Measurements from ENCODE around the gene DLG2.

Gene DLG2

DNA sequence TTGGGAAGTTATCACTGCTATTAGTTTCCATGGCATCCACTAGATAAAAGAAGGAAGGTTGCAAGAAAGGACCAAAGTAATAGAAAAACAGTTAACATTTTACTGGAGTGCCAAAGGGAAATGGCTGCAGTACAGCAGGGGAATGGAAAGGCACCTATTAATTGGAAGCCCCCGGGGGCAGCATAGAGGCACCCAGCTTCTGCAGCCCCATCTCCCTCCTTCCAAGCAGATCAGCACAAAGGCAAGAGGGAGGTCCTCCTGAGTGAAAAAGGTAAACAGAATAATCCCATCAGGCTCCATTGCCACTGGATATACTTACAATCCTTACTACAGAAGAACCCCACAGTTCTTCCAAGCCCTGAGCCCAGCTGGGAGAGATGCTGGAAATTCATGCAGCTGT lies 887.1 kb downstream of the DLG2 start:
- H3K4me1 Mint-ChIP-seq = no peaks in the 10 kb centered on the region
- no peak overlapping the region for H3K4me3 Mint-ChIP-seq
- peaks cover 6% of the 10 kb centered on the region for H3K9me3 Mint-ChIP-seq
- H3K36me3 Mint-ChIP-seq = no peaks in the 10 kb centered on the region
- ATAC-seq (ENCODE audit: low read depth) (no peak), DNase-seq (ENCODE audit: low spot score in 2 of 2) (no peak)
- no peak overlapping the region for H3K27ac Mint-ChIP-seq
- peaks cover 10% of the 10 kb centered on the region for H3K27me3 Mint-ChIP-seq

DNA sequence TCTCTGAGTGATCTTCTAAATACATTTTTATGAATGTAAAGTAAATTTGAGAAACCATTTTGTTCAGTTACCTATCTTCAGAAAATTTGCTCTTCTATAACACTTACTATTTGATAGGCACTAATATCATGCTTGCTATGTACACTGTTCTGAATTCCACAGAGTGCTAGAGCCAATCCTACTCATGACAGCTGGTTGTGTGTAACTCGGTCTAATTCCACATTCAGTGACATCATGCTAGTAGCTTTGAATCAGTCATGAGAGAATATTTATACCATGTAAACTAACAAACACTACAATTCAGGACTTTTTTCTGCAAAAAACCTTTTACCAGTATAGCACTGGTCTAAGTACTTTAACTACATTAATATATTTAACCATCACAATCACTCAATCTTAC lies 902.9 kb downstream of the DLG2 start:
- Mint-ChIP-seq H3K4me1 (peaks cover 9% of the 10 kb centered on the region), H3K27me3 (peaks cover 10% of the 10 kb centered on the region), H3K36me3 (no peaks in the 10 kb centered on the region), H3K27ac (no peak overlapping the region), H3K9me3 (no peaks in the 10 kb centered on the region), H3K4me3 (no peak overlapping the region)
- DNase-seq (ENCODE audit: low spot score in 2 of 2) = no peak
- ATAC-seq (ENCODE audit: low read depth) = no peak

DNA sequence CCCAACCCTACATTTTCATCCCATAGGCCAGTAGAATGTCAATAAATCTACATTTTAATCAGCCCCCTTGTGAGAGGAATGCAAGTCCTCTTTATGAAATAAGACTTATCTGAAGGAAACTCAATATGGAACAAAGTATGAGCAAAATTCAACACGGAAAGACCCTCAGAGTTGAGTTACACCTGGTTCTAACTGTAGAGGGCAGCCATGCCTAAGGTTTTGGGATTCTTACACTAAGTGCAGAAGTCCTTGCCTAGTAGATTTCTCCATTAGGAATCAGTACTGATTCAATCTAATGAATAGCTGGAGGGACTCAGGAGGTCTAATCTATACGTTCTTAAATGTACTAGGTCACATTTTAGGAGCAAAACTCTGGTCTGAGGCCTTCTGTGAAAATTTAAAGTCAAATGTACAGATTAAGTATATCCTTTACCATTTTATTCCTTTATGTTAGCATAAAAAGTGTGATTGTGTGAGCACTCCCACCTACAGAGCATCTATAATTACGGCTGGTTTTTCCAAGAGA lies 904.5 kb downstream of the DLG2 start:
- Mint-ChIP-seq H3K9me3 (no peaks in the 10 kb centered on the region), H3K27ac (no peak overlapping the region), H3K4me1 (peaks cover 9% of the 10 kb centered on the region), H3K4me3 (no peak overlapping the region), H3K36me3 (no peaks in the 10 kb centered on the region), H3K27me3 (peaks cover 13% of the 10 kb centered on the region)
- ATAC-seq (ENCODE audit: low read depth) (no peak), DNase-seq (ENCODE audit: low spot score in 2 of 2) (no peak)

DNA sequence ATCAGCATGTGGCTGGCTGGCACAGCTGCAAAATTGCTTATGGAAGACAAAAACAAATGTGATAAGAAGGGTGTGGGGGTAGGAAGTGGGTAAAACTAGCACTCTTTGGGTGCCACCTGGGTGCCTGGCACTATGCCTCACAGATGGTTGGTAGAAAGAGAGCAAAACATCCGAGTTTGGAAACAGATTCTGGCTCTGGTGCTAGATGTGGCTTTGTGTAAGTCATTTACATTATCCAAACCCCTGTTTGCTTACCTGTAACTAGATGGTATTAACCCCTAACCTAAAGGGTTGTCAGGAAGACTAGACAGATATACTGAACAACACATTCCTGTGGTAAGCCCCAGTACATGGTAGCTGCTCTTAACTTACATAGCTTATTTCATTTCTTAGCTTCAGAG lies 905.6 kb downstream of the DLG2 start:
- ATAC-seq (ENCODE audit: low read depth) (peak; percentile 52), DNase-seq (ENCODE audit: low spot score in 2 of 2) (no peak)
- Mint-ChIP-seq H3K4me3 (no peak overlapping the region), H3K27ac (no peak overlapping the region), H3K36me3 (no peaks in the 10 kb centered on the region), H3K4me1 (peaks cover 9% of the 10 kb centered on the region), H3K9me3 (no peaks in the 10 kb centered on the region), H3K27me3 (peaks cover 13% of the 10 kb centered on the region)

DNA sequence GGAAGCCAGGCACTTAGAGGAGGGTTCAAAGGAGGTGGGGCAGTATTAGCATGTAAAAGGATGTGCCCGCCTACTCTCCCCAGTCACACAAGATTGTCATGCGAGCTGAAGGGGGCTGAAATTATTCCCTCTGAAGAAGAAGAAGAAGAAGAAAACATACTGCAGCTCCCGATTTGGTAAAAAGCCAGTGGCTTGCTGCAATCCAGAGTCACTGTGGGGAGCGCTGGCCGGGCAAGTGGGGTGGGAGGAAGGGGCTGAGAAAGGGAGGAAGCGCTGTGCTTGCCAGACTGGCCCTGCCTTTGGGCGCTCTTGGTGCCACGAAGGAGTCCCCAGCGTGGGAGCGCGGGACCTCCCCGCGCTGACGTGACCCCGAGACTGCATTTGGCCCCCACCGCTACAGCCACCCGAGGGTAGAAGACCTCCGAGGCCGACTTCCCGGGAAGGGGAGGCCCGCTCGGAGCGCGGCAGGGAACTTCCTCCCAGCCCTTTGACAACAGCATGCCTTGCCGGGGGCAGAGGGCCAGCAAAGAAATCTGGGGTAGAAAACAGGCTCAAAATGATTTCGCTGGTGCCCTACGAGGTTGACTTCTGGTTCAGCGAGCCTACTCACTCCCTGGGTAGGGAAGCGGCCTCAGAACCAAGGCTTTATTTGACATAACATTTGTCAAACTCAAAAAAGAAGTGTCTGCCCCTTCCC lies 906.3 kb downstream of the DLG2 start:
- ATAC-seq (ENCODE audit: low read depth) (peak; percentile 55), DNase-seq (ENCODE audit: low spot score in 2 of 2) (no peak)
- H3K4me3 Mint-ChIP-seq = peak overlapping the region; percentile 76
- no peak overlapping the region for H3K27ac Mint-ChIP-seq
- H3K36me3 Mint-ChIP-seq = no peaks in the 10 kb centered on the region
- H3K9me3 Mint-ChIP-seq = no peaks in the 10 kb centered on the region
- H3K27me3 Mint-ChIP-seq = peaks cover 13% of the 10 kb centered on the region
- H3K4me1 Mint-ChIP-seq = peaks cover 9% of the 10 kb centered on the region

DNA sequence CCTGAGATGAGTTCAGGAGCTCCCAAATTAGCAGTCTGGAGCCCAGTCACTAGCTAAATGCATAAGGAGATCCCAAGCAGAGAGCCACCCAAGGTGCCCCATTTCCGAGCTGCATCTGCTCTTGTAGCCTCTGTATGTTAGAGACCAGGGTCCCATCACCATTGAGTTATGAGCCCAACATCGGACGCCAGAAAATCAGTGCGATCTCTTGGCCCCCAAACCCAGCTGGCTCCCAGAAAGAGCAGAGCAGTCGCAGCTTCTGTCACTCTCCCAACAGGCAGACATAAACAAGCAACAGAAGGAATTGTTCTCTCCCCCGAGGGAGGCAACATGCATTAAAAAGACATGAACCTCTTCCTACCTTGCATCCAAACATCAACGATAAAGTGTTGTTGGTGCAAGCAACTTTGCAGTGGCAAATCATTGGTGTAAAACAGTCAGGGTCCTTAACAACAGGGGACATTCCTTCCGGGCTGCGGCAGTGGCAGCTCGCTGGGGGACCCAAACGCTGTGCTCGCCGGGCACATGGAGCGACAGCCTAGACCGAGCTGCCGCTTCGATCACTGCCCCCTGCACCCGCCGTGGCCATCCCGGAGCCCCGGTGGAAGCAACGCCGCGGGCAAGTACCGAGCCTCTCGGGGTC lies 907.1 kb downstream of the DLG2 start:
- no peak for ATAC-seq (ENCODE audit: low read depth)

DNA sequence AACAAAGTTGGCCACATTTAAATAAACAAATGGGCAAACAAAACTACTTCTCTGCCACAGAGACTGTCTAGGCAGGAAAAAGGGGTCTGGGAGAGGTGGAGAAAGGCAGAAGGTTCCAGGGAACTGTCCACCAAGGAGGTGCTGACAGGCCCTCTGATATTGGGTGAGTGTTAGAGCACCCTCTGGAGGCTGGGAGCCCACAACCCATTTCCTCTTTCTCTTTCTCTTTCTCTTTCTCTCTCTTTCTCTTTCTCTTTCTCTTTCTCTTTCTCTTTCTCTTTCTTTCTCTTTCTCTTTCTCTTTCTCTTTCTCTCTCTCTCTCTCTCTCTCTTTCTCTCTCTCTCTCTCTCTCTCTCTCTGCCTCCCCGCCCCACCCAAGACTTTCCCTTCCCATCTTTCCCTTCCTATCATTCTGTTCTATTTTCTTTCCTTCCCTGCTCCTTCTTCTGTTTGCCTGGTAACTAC lies 912.8 kb downstream of the DLG2 start:
- Mint-ChIP-seq H3K9me3 (peaks cover 6% of the 10 kb centered on the region), H3K36me3 (peaks cover 5% of the 10 kb centered on the region), H3K4me1 (peaks cover 5% of the 10 kb centered on the region), H3K4me3 (no peak overlapping the region), H3K27ac (peak overlapping the region; percentile 99), H3K27me3 (peaks cover 5% of the 10 kb centered on the region)
- DNase-seq (ENCODE audit: low spot score in 2 of 2) (peak in 1 of 2 donors; percentile 18), ATAC-seq (ENCODE audit: low read depth) (peak; percentile 72)

More for the DNA sequence above, 907.1 kb downstream of the DLG2 start:
- no peak for DNase-seq (ENCODE audit: low spot score in 2 of 2)
- Mint-ChIP-seq H3K27ac (no peak overlapping the region), H3K4me3 (peak overlapping the region; percentile 76), H3K36me3 (no peaks in the 10 kb centered on the region), H3K9me3 (peaks cover 1% of the 10 kb centered on the region), H3K4me1 (peaks cover 9% of the 10 kb centered on the region), H3K27me3 (peaks cover 13% of the 10 kb centered on the region)

DNA sequence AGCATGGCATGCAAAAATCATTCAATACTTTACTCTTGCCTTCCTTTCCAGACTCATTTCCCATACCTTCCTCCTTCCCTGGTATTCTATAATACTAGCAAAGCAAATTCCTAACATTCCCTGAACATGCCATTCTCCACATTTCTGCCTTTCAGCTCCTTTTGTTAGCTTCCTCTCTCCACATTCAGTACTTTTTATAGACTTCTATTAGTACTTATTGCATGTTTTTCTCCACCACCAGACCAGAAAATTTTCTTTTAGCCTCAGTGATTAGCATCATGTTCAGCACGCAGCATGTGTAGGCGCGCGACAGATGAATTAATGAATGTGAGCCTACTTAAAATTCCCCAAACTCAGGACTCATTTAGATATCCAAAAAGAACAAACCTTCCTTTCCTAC lies 935.3 kb downstream of the DLG2 start:
- Mint-ChIP-seq H3K36me3 (no peaks in the 10 kb centered on the region), H3K4me1 (no peaks in the 10 kb centered on the region), H3K9me3 (no peaks in the 10 kb centered on the region), H3K4me3 (no peak overlapping the region), H3K27ac (no peak overlapping the region), H3K27me3 (peaks cover 3% of the 10 kb centered on the region)
- no peak for ATAC-seq (ENCODE audit: low read depth)
- DNase-seq (ENCODE audit: low spot score in 2 of 2) = no peak

DNA sequence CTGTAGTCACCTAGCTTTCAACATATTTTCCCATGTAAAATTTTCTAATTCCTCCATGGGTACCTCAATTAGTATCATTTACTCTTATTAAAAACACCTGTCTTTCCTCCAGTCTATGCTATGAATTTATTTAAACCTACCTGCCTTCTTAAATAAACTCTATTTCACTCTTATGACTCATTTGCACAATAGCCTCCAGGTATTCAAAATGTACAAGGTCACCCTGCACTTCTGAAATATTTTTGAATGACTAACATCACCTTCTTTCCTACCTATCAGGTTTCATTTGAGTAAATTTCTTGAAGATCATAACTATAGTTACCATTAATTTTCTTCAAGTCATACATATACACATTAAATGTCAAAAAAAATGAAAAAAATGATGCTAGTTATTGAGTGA lies 939.7 kb downstream of the DLG2 start:
- Mint-ChIP-seq H3K27ac (no peak overlapping the region), H3K9me3 (no peaks in the 10 kb centered on the region), H3K4me1 (no peaks in the 10 kb centered on the region), H3K36me3 (no peaks in the 10 kb centered on the region), H3K27me3 (no peaks in the 10 kb centered on the region), H3K4me3 (no peak overlapping the region)
- no peak for ATAC-seq (ENCODE audit: low read depth)
- DNase-seq (ENCODE audit: low spot score in 2 of 2) = no peak

DNA sequence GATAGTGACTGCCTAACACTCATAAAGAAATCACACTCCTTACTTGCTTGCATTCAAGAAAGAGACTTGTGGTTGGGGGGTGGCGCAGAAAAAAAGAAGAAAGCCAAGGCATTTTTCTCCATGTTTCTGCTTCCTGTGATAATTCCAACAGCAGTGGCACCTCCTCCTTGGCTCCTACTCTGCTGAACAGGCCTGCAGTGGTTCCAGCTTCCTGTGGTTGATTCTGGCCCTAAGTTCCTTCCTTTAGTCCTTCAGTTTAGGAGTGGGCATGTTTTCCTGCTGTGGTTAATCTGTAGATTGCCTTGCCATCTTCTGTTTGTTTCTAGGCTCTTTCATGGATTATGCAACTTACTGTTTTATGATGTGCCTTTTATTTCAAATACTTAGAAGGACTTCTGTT lies 940.4 kb downstream of the DLG2 start:
- H3K27me3 Mint-ChIP-seq = no peaks in the 10 kb centered on the region
- DNase-seq (ENCODE audit: low spot score in 2 of 2) (no peak), ATAC-seq (ENCODE audit: low read depth) (no peak)
- no peak overlapping the region for H3K4me3 Mint-ChIP-seq
- H3K9me3 Mint-ChIP-seq = no peaks in the 10 kb centered on the region
- no peak overlapping the region for H3K27ac Mint-ChIP-seq
- H3K4me1 Mint-ChIP-seq = no peaks in the 10 kb centered on the region
- no peaks in the 10 kb centered on the region for H3K36me3 Mint-ChIP-seq

DNA sequence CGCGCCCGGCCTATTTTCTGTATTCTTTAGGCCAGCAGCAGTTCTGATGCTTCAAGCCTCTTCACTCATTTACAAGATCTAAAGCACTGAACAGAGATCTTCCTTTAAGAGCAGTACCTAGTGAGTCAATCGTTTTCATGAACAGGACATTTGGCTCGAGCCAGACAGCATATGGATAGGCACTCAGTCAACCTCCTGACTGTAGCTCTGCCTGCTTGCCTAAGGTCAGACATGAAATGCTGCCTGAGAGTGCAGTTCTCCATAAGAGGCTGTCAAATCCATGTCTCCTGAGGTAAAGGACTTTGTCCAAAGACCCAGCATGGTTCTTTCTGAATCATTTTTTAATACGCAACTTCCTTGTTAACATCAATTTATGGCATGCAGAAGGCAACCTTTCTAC lies 941.2 kb downstream of the DLG2 start:
- H3K27ac Mint-ChIP-seq = no peak overlapping the region
- ATAC-seq (ENCODE audit: low read depth) = no peak

DNA sequence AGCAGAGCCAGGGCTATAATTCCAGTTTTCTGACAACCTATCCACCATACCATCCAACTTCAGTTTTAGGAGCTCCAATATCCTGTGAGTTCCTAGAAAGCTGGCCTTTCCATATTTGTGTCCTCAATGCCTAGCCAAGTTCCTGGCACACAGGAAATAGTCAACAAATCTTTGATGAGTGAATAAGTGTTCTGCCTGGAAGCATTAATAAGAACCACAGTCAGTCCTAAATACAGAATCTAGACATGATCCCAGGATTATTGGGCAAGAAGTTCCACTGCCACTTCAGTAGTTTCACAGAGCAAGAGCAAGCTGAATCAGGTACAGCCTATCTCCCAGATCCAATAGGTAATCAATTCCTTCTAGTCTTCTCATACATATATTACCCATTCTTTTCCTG lies 942.0 kb downstream of the DLG2 start:
- Mint-ChIP-seq H3K27ac (no peak overlapping the region), H3K9me3 (no peaks in the 10 kb centered on the region), H3K27me3 (peaks cover 1% of the 10 kb centered on the region), H3K4me1 (no peaks in the 10 kb centered on the region), H3K4me3 (no peak overlapping the region), H3K36me3 (no peaks in the 10 kb centered on the region)
- ATAC-seq (ENCODE audit: low read depth) (no peak), DNase-seq (ENCODE audit: low spot score in 2 of 2) (no peak)

More for the DNA sequence above, 941.2 kb downstream of the DLG2 start:
- Mint-ChIP-seq H3K36me3 (no peaks in the 10 kb centered on the region), H3K9me3 (no peaks in the 10 kb centered on the region), H3K4me3 (no peak overlapping the region), H3K27me3 (no peaks in the 10 kb centered on the region), H3K4me1 (no peaks in the 10 kb centered on the region)
- no peak for DNase-seq (ENCODE audit: low spot score in 2 of 2)

DNA sequence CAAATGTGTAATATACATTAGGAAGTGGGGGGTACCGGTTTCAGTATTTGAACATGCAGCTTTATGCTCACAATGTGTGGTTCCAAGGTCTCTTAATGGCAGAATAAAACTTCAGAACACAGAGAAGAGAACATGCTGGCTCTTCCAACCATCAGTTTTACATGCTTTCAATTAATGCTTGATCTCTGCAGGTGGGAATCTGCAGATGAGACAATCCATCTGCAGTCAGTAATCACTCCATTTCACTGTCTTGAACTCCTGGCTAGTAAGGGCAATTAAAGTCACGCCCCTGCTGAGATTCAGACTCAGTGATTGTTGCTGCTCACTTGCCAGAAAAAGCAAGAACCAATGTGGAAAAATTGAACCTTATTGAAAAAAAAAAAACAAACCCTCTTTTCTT lies 945.7 kb downstream of the DLG2 start:
- Mint-ChIP-seq H3K27ac (no peak overlapping the region), H3K27me3 (peaks cover 5% of the 10 kb centered on the region), H3K4me1 (no peaks in the 10 kb centered on the region), H3K36me3 (no peaks in the 10 kb centered on the region), H3K4me3 (no peak overlapping the region), H3K9me3 (no peaks in the 10 kb centered on the region)
- ATAC-seq (ENCODE audit: low read depth) (no peak), DNase-seq (ENCODE audit: low spot score in 2 of 2) (no peak)

DNA sequence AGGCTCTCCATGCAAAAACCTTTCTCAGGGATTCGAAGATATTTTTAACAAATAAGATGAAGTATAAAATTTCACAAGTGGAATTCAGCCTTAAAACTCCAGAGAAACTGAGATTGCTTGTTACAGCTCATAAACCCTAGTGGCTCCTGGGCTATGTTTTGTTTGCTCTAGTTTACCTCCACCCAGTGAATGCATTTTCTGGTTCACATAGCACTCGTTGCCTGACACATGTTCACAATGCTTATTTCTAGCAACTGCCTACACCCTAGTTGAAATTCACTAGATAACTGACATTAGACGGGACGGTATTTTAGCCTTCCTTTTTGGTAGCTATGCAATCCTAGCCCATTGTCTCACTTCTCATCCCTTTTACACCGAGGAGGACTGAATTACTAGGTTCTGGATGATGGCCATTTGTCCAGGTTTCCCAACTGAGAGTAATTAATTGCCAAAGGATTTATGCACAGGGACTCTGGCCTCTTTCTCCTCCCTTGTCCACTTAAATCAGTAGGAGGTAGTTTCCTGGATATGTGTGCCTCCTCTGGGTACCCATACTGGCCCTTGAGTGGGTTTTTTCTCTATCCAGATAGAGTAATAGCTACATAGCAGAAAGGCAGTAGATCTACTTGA lies 951.6 kb downstream of the DLG2 start:
- Mint-ChIP-seq H3K9me3 (no peaks in the 10 kb centered on the region), H3K4me3 (no peak overlapping the region), H3K36me3 (no peaks in the 10 kb centered on the region), H3K4me1 (no peaks in the 10 kb centered on the region), H3K27me3 (peaks cover 7% of the 10 kb centered on the region), H3K27ac (no peak overlapping the region)
- no peak for DNase-seq (ENCODE audit: low spot score in 2 of 2)
- no peak for ATAC-seq (ENCODE audit: low read depth)

Data from memory B cell (primary cell).